Measurements from ENCODE around the gene HLA-A. TPM values are rescaled to one million over a fixed set of nuclear protein-coding genes. Genes with fewer than 3 reads are reported as not detected.
A peak's percentile ranks its signal among the peaks of the same experiment; 100 is the strongest.

The HLA-A gene
- polyA plus RNA-seq, 1 donor (not counting 4 experiments of a cell fraction or from before 2014, with no cell fraction given), result 401 TPM

DNA sequence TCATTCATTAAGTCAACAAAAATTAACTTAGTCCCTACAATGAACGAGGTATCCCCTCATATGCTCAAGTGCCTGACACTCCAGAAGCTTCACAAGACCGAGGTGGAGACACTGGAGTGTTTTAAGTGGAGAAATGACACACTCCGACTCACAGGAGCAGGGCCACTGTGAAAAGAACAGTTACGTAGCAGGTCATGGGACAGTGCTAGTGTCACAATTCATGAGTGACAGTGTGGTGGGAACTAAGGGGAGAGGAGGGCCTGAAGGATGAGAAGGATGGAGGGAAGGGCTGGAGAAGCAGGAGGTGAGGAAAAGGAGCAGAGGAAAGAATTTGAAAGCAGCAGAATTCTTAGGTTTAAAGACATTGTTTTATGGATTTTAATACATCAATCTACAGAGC is 1.3 kb upstream of the HLA-A start:
- TF ChIP-seq, protein P1, sequence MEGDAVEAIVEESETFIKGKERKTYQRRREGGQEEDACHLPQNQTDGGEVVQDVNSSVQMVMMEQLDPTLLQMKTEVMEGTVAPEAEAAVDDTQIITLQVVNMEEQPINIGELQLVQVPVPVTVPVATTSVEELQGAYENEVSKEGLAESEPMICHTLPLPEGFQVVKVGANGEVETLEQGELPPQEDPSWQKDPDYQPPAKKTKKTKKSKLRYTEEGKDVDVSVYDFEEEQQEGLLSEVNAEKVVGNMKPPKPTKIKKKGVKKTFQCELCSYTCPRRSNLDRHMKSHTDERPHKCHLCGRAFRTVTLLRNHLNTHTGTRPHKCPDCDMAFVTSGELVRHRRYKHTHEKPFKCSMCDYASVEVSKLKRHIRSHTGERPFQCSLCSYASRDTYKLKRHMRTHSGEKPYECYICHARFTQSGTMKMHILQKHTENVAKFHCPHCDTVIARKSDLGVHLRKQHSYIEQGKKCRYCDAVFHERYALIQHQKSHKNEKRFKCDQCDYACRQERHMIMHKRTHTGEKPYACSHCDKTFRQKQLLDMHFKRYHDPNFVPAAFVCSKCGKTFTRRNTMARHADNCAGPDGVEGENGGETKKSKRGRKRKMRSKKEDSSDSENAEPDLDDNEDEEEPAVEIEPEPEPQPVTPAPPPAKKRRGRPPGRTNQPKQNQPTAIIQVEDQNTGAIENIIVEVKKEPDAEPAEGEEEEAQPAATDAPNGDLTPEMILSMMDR (optimal IDR thresholded peaks at IDR 0.05 in 1 of 3, IDR thresholded peaks at IDR 0.05 in 1 of 3, conservative IDR thresholded peaks at IDR 0.05 in 1 of 3; ENCODE audit: extremely low read depth in 1 of 3, insufficient read depth in 2 of 3, low read length in 3 of 3), result no peak
- TF ChIP-seq EZH2 (IDR thresholded peaks at IDR 0.05; ENCODE audit: low read length), result no peak
- Histone ChIP-seq H4K20me1 (ENCODE audit: control insufficient read depth, extremely low read depth, insufficient read depth, low read length) (no peaks in the 10 kb centered on the region), H3K9me1 (ENCODE audit: control insufficient read depth, extremely low read depth, insufficient read depth, low read length) (no peaks in the 10 kb centered on the region), H3K36me3 (ENCODE audit: control insufficient read depth in 2 of 2, extremely low read depth in 1 of 2, insufficient read depth in 2 of 2, low read length in 2 of 2) (peaks cover 2 to 9% of the 10 kb centered on the region in 2 experiments), H3K27me3 (ENCODE audit: control insufficient read depth, extremely low read depth, insufficient read depth, low read length) (no peaks in the 10 kb centered on the region), H2AFZ (ENCODE audit: control insufficient read depth, low read length) (peak overlapping the region; percentile 33), H3K27ac (ENCODE audit: control insufficient read depth, insufficient read depth, low read length) (no peak overlapping the region), H3K9me3 (ENCODE audit: control insufficient read depth, low read depth, low read length) (no peaks in the 10 kb centered on the region), H3K4me1 (ENCODE audit: control insufficient read depth, extremely low read depth, insufficient read depth, low read length) (peaks cover 7% of the 10 kb centered on the region), H3K79me2 (ENCODE audit: control insufficient read depth, insufficient read depth, low read length) (peaks cover 15% of the 10 kb centered on the region), H3K4me3 (ENCODE audit: control insufficient read depth in 2 of 3, extremely low read depth in 1 of 3, insufficient read depth in 2 of 3, low read depth in 1 of 3, low read length in 3 of 3) (no peak overlapping the region), H3K4me2 (ENCODE audit: control insufficient read depth, extremely low read depth, insufficient read depth, low read depth, low read length) (peak overlapping the region; percentile 80), H3K9ac (ENCODE audit: control insufficient read depth, extremely low read depth, insufficient read depth, low read length) (no peak overlapping the region)
- dilution Hi-C loops (cut with MboI; ENCODE audit: extremely low pct_ligation_motif_present, low sequenced_read_pairs), result no loop called here
- FAIRE-seq (no peak), DNase-seq (ENCODE audit: low read depth, low spot score) (no peak)

DNA sequence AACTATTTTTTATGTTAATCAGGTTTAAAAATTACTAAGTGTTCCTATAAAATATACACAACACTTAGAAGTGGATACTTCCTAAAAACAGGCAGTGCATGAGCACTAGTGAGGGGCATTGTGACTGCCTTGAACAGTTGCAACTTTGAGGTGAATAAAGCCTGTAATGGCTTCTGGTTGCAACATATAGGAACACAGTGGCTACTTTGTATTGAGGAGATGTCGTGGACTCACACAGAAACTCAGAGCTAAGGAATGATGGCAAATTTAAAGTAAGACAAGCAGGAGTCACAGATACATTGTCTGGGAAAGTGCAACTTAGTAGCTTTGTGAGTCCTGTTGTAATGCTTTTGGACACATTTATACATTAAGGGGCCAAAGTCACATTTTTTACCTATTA is 861 bp upstream of the HLA-A start:
- Histone ChIP-seq H4K20me1 (ENCODE audit: control insufficient read depth, extremely low read depth, insufficient read depth, low read length) (no peaks in the 10 kb centered on the region), H3K4me3 (ENCODE audit: control insufficient read depth in 2 of 3, extremely low read depth in 1 of 3, insufficient read depth in 2 of 3, low read depth in 1 of 3, low read length in 3 of 3) (peak overlapping the region in 1 of 3 experiments; percentile 68), H3K79me2 (ENCODE audit: control insufficient read depth, insufficient read depth, low read length) (peaks cover 15% of the 10 kb centered on the region), H3K9me1 (ENCODE audit: control insufficient read depth, extremely low read depth, insufficient read depth, low read length) (no peaks in the 10 kb centered on the region), H3K27me3 (ENCODE audit: control insufficient read depth, extremely low read depth, insufficient read depth, low read length) (no peaks in the 10 kb centered on the region), H3K9me3 (ENCODE audit: control insufficient read depth, low read depth, low read length) (no peaks in the 10 kb centered on the region), H3K9ac (ENCODE audit: control insufficient read depth, extremely low read depth, insufficient read depth, low read length) (peak overlapping the region; percentile 91), H3K4me1 (ENCODE audit: control insufficient read depth, extremely low read depth, insufficient read depth, low read length) (peaks cover 7% of the 10 kb centered on the region), H3K27ac (ENCODE audit: control insufficient read depth, insufficient read depth, low read length) (peak overlapping the region; percentile 93), H3K4me2 (ENCODE audit: control insufficient read depth, extremely low read depth, insufficient read depth, low read depth, low read length) (peak overlapping the region; percentile 80), H2AFZ (ENCODE audit: control insufficient read depth, low read length) (peak overlapping the region; percentile 82), H3K36me3 (ENCODE audit: control insufficient read depth in 2 of 2, extremely low read depth in 1 of 2, insufficient read depth in 2 of 2, low read length in 2 of 2) (peaks cover 2 to 10% of the 10 kb centered on the region in 2 experiments)
- dilution Hi-C loops (cut with MboI; ENCODE audit: extremely low pct_ligation_motif_present, low sequenced_read_pairs), result no loop called here
- no peak for DNase-seq (ENCODE audit: low read depth, low spot score)
- no peak for FAIRE-seq
- TF ChIP-seq EZH2 (IDR thresholded peaks at IDR 0.05; ENCODE audit: low read length), result no peak
- TF ChIP-seq, protein P1 (optimal IDR thresholded peaks at IDR 0.05 in 1 of 3, IDR thresholded peaks at IDR 0.05 in 1 of 3, conservative IDR thresholded peaks at IDR 0.05 in 1 of 3; ENCODE audit: extremely low read depth in 1 of 3, insufficient read depth in 2 of 3, low read length in 3 of 3), result no peak

All from keratinocyte (primary cell).